ENCODE data around the gene KRT15.

Gene KRT15

GRCh38 chr17:41539071-41539492 lies 20.4 kb upstream of the KRT15 start:
- in situ Hi-C loops (cut with HindIII; ENCODE audit: low sequenced_read_pairs), result no loop called here
- no peak for DNase-seq (ENCODE audit: low read depth, low spot score)
- TF ChIP-seq CTCF (IDR thresholded peaks at IDR 0.05; ENCODE audit: low read depth, low read length), result no peak
- no peak overlapping the region for H3K4me3 ChIP-seq (ENCODE audit: low read depth, low read length)

GRCh38 chr17:41538565-41538991 lies 19.9 kb upstream of the KRT15 start:
- TF ChIP-seq CTCF (IDR thresholded peaks at IDR 0.05; ENCODE audit: low read depth, low read length), result no peak
- no peak overlapping the region for H3K4me3 ChIP-seq (ENCODE audit: low read depth, low read length)
- in situ Hi-C loops (cut with HindIII; ENCODE audit: low sequenced_read_pairs), result no loop called here
- DNase-seq (ENCODE audit: low read depth, low spot score), result no peak

- in situ Hi-C loops (cut with HindIII; ENCODE audit: low sequenced_read_pairs), result no loop called here
- no peak for DNase-seq (ENCODE audit: low read depth, low spot score)
- no peak overlapping the region for H3K4me3 ChIP-seq (ENCODE audit: low read depth, low read length)
- no peak for TF ChIP-seq CTCF (IDR thresholded peaks at IDR 0.05; ENCODE audit: low read depth, low read length)
Measured at GRCh38 chr17:41537990-41538389, 19.3 kb upstream of the KRT15 start.

GRCh38 chr17:41537614-41537954 lies 18.9 kb upstream of the KRT15 start:
- no peak overlapping the region for H3K4me3 ChIP-seq (ENCODE audit: low read depth, low read length)
- no peak for DNase-seq (ENCODE audit: low read depth, low spot score)
- in situ Hi-C loops (cut with HindIII; ENCODE audit: low sequenced_read_pairs), result no loop called here
- TF ChIP-seq CTCF (IDR thresholded peaks at IDR 0.05; ENCODE audit: low read depth, low read length), result no peak

GRCh38 chr17:41536741-41537613 lies 18.3 kb upstream of the KRT15 start:
- in situ Hi-C loops (cut with HindIII; ENCODE audit: low sequenced_read_pairs), result no loop called here
- TF ChIP-seq CTCF (IDR thresholded peaks at IDR 0.05; ENCODE audit: low read depth, low read length), result no peak
- H3K4me3 ChIP-seq (ENCODE audit: low read depth, low read length), result no peak overlapping the region
- no peak for DNase-seq (ENCODE audit: low read depth, low spot score)

- no peak for TF ChIP-seq CTCF (IDR thresholded peaks at IDR 0.05; ENCODE audit: low read depth, low read length)
- in situ Hi-C loops (cut with HindIII; ENCODE audit: low sequenced_read_pairs), result no loop called here
- no peak for DNase-seq (ENCODE audit: low read depth, low spot score)
- no peak overlapping the region for H3K4me3 ChIP-seq (ENCODE audit: low read depth, low read length)
Measured at GRCh38 chr17:41535764-41536481, 17.2 kb upstream of the KRT15 start.

All from astrocyte of the spinal cord (primary cell).